Neutrophil (primary cell): Measurements from ENCODE around the gene VPS36.

Experiments
- H3K27ac ChIP-seq: fragments of 200-600 bp; sonication (generic); 2 replicates; pipeline ENCODE4 v1.5.1; 2016; ENCODE audit warnings: mild to moderate bottlenecking, moderate library complexity
- H3K27me3 ChIP-seq: fragments of 200-600 bp; sonication (generic); 2 replicates; pipeline ENCODE4 v1.6.0; 2016; ENCODE audit warnings: mild to moderate bottlenecking
- H3K36me3 ChIP-seq: fragments of 200-600 bp; sonication (generic); 2 replicates; pipeline ENCODE4 v1.5.1; 2017
- H3K4me1 ChIP-seq, 2 experiments: fragments of 200-600 bp in 1 of 2; sonication (generic) in 1 of 2; 1 replicate in 1 of 2; 2 replicates in 1 of 2; pipeline versions ENCODE4 v1.5.1 to v1.6.1; 2013 to 2016; ENCODE audit warnings: low read depth in 1 of 2, low read length in 1 of 2, mild to moderate bottlenecking in 1 of 2, moderate library complexity in 1 of 2; ENCODE audit not compliant: control insufficient read depth in 1 of 2, insufficient read depth in 1 of 2
- H3K4me3 ChIP-seq, 2 experiments: fragments of 200-600 bp in 1 of 2; sonication (generic) in 1 of 2; 1 replicate in 1 of 2; 2 replicates in 1 of 2; pipeline ENCODE4 v1.5.1; 2013 to 2016; ENCODE audit warnings: low read depth in 1 of 2, low read length in 1 of 2, mild to moderate bottlenecking in 1 of 2, moderate library complexity in 1 of 2
- H3K9me3 ChIP-seq: fragments of 200-600 bp; sonication (generic); 2 replicates; pipeline ENCODE4 v1.5.1; 2016
- CTCF ChIP-seq: fragments of 200-600 bp; sonication (generic); IDR thresholded peaks from 2 replicates; pipeline ENCODE4 v1.5.1; 2016; ENCODE audit warnings: antibody characterized with exemption

VPS36 gene

GRCh38 chr13:52461265-52461664 lies 10.8 kb upstream of the VPS36 start:
- Histone ChIP-seq H3K27me3 (no peaks in the 10 kb centered on the region), H3K4me1 (peaks cover 3 to 6% of the 10 kb centered on the region in 2 experiments), H3K36me3 (peaks cover 43% of the 10 kb centered on the region), H3K27ac (no peak overlapping the region), H3K4me3 (no peak overlapping the region), H3K9me3 (no peaks in the 10 kb centered on the region)
- no peak for TF ChIP-seq CTCF

- H3K36me3 ChIP-seq = peaks cover 31% of the 10 kb centered on the region
- H3K27me3 ChIP-seq = no peaks in the 10 kb centered on the region
- no peak overlapping the region for H3K27ac ChIP-seq
- peaks cover 14 to 15% of the 10 kb centered on the region in 2 experiments for H3K4me1 ChIP-seq
- no peak overlapping the region for H3K4me3 ChIP-seq
- no peak for TF ChIP-seq CTCF
- H3K9me3 ChIP-seq = no peaks in the 10 kb centered on the region
These were observed 9.2 kb upstream of the VPS36 start for GRCh38 chr13:52459668-52460067.

- H3K27me3 ChIP-seq = no peaks in the 10 kb centered on the region
- peak overlapping the region; percentile 94 for H3K27ac ChIP-seq
- no peak for TF ChIP-seq CTCF
- peaks cover 26 to 27% of the 10 kb centered on the region in 2 experiments for H3K4me1 ChIP-seq
- H3K36me3 ChIP-seq = peaks cover under 1% of the 10 kb centered on the region
- H3K4me3 ChIP-seq = peak overlapping the region; percentile 85 to 92
- no peaks in the 10 kb centered on the region for H3K9me3 ChIP-seq
These were observed 5.2 kb upstream of the VPS36 start for GRCh38 chr13:52455677-52456041.

DNA sequence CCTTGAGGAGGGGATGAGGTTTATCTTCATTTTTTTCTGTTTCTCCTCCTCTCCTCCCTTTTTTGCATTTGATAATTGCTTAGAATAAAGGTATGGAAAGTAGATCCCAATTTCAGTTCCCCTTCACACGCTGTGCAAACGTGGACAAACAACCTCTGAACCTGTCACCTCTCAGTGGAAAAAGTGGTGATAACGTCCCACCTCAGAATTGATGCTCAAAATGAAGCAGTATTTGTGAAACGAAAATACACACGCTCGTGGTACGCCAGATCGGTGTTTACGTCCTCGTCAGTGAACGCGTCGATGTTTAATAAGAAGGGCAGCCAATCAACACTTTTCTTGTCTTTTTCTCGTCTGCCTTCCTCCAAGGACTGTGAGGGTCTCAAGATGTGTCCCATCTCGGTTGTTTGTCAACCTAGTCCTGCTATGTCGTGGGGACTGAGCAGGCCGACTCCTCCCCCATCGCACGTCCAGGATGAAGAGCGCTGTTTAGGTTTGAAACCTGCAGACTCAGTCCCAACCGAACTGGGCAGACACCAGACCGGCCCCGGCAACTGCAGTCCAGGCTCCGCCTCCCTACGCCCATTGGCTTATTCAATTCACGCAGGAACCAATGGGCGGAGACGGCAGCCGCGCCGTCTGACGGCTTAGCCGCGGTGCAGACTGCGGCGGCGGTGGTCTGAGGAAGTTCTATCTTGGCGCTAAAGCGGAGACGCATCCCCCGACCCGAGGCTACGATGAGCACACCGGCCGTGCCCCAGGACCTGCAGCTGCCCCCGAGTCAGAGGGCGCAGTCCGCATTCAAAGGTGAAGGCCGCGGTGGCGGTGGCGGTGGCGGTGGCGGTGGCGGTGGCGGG lies 4.6 kb upstream of the VPS36 start, which contains the start of gene CKAP2:
TSS of gene CKAP2 (plus strand) at position 659 of the 857 bp plus-strand sequence. CDS start at position 738, 79 bp downstream.
- Histone ChIP-seq H3K27ac (peak within 1 kb of the TSS; percentile 94), H3K4me1 (peaks cover 27 to 30% of the 10 kb centered on the region in 2 experiments), H3K27me3 (no peaks in the 10 kb centered on the region), H3K9me3 (no peaks in the 10 kb centered on the region), H3K36me3 (no peaks in the 10 kb centered on the region), H3K4me3 (peak within 1 kb of the TSS; percentile 85 to 92)
- peak; percentile 70 for TF ChIP-seq CTCF

- Histone ChIP-seq H3K27me3 (no peaks in the 10 kb centered on the region), H3K36me3 (no peaks in the 10 kb centered on the region), H3K4me3 (peak overlapping the region; percentile 85 to 92), H3K4me1 (peaks cover 30 to 35% of the 10 kb centered on the region in 2 experiments), H3K9me3 (no peaks in the 10 kb centered on the region), H3K27ac (peak overlapping the region; percentile 94)
- TF ChIP-seq CTCF = no peak
These were observed 4.0 kb upstream of the VPS36 start for GRCh38 chr13:52454459-52454819.
